Measurements from ENCODE around the gene ADCY2. TPM values are rescaled to one million over a fixed set of nuclear protein-coding genes. Genes with fewer than 3 reads are reported as not detected.

Gene ADCY2
- total RNA-seq, 4 donors from 2014 or later: 4.8 to 9.1 (median 5.7) TPM

- Histone ChIP-seq H3K4me1 (no peaks in the 10 kb centered on the region), H3K9me3 (no peaks in the 10 kb centered on the region), H3K36me3 (no peaks in the 10 kb centered on the region), H3K27me3 (no peaks in the 10 kb centered on the region), H3K27ac (replicated peaks in 1 of 4) (no peak overlapping the region), H3K4me3 (no peak overlapping the region)
- no peak for TF ChIP-seq CTCF (IDR thresholded peaks at IDR 0.05)
- no peak for TF ChIP-seq EP300 (IDR thresholded peaks at IDR 0.05)
- 78% methylated on average over 6 of the region's 6 CpGs for WGBS
- intact Hi-C loops (cut with DNase I): no loop called here
- no peak for DNase-seq (ENCODE audit: extremely low spot score)
Measured at GRCh38 chr5:7802855-7803254, 406.9 kb downstream of the ADCY2 start.

- 56% methylated on average over 2 of the region's 2 CpGs for WGBS
- intact Hi-C loops (cut with DNase I): no loop called here
Measured at GRCh38 chr5:7803937-7804336, 408.0 kb downstream of the ADCY2 start.

GRCh38 chr5:7805379-7805778 lies 409.4 kb downstream of the ADCY2 start:
- H3K4me1 ChIP-seq: no peaks in the 10 kb centered on the region
- no peak for TF ChIP-seq POLR2AphosphoS5 (IDR thresholded peaks at IDR 0.05)
- TF ChIP-seq POLR2A (IDR thresholded peaks at IDR 0.05; ENCODE audit: low read depth): no peak
- no peak for TF ChIP-seq EP300 (IDR thresholded peaks at IDR 0.05)
- TF ChIP-seq CTCF (IDR thresholded peaks at IDR 0.05): no peak
- H3K27ac ChIP-seq (replicated peaks in 1 of 4): no peak overlapping the region
- intact Hi-C loops (cut with DNase I): no loop called here
- no peaks in the 10 kb centered on the region for H3K9me3 ChIP-seq
- H3K27me3 ChIP-seq: no peaks in the 10 kb centered on the region
- no peak overlapping the region for H3K4me3 ChIP-seq
- no peaks in the 10 kb centered on the region for H3K36me3 ChIP-seq
- 88% methylated on average over 2 of the region's 2 CpGs for WGBS
- DNase-seq (ENCODE audit: extremely low spot score): no peak

More at GRCh38 chr5:7803937-7804336, 408.0 kb downstream of the ADCY2 start:
- Histone ChIP-seq H3K27me3 (no peaks in the 10 kb centered on the region), H3K4me1 (no peaks in the 10 kb centered on the region), H3K27ac (replicated peaks in 1 of 4) (no peak overlapping the region), H3K4me3 (no peak overlapping the region), H3K9me3 (no peaks in the 10 kb centered on the region), H3K36me3 (no peaks in the 10 kb centered on the region)
- no peak for TF ChIP-seq POLR2A (IDR thresholded peaks at IDR 0.05; ENCODE audit: low read depth)
- no peak for TF ChIP-seq POLR2AphosphoS5 (IDR thresholded peaks at IDR 0.05)
- no peak for TF ChIP-seq EP300 (IDR thresholded peaks at IDR 0.05)
- TF ChIP-seq CTCF (IDR thresholded peaks at IDR 0.05): no peak
- no peak for DNase-seq (ENCODE audit: extremely low spot score)

- peaks cover 0 to 6% (median 2%) of the 10 kb centered on the region in 4 donors for H3K4me1 ChIP-seq
- H3K4me3 ChIP-seq: no peak overlapping the region
- H3K9me3 ChIP-seq: no peaks in the 10 kb centered on the region
- 91% methylated on average over 4 of the region's 4 CpGs for WGBS
- intact Hi-C loops (cut with DNase I): no loop called here
- no peaks in the 10 kb centered on the region for H3K36me3 ChIP-seq
- no peaks in the 10 kb centered on the region for H3K27me3 ChIP-seq
- no peak for DNase-seq (ENCODE audit: extremely low spot score)
- H3K27ac ChIP-seq (replicated peaks in 1 of 4): no peak overlapping the region
- TF ChIP-seq POLR2A (IDR thresholded peaks at IDR 0.05; ENCODE audit: low read depth): no peak
- TF ChIP-seq POLR2AphosphoS5 (IDR thresholded peaks at IDR 0.05): no peak
- no peak for TF ChIP-seq CTCF (IDR thresholded peaks at IDR 0.05)
- TF ChIP-seq EP300 (IDR thresholded peaks at IDR 0.05): no peak
Measured at GRCh38 chr5:7808998-7809397, 413.1 kb downstream of the ADCY2 start.

GRCh38 chr5:7811715-7812114 lies 415.8 kb downstream of the ADCY2 start:
- intact Hi-C loops (cut with DNase I): no loop called here
- Histone ChIP-seq H3K27me3 (no peaks in the 10 kb centered on the region), H3K9me3 (no peaks in the 10 kb centered on the region), H3K4me3 (no peak overlapping the region), H3K27ac (replicated peaks in 1 of 4) (no peak overlapping the region), H3K4me1 (peaks cover 0 to 15% (median 11%) of the 10 kb centered on the region in 4 donors), H3K36me3 (no peaks in the 10 kb centered on the region)
- TF ChIP-seq CTCF (IDR thresholded peaks at IDR 0.05) (no peak), POLR2AphosphoS5 (IDR thresholded peaks at IDR 0.05) (no peak), POLR2A (IDR thresholded peaks at IDR 0.05; ENCODE audit: low read depth) (no peak), EP300 (IDR thresholded peaks at IDR 0.05) (no peak)
- WGBS: 74% methylated on average over 5 of the region's 5 CpGs
- no peak for DNase-seq (ENCODE audit: extremely low spot score)
